Posterior cingulate gyrus (tissue), 11 donors: ENCODE results near the gene XAF1.
"Not testable (repeated sequence)": the region's sequence is repeated elsewhere in the genome, so short reads cannot be mapped to it uniquely, and the experiment has no call there.

Source experiments
- DNase-seq, 10 donors: peaks; one replicate each; pipeline versions ENCODE4 v3.0.0 to v3.0.0-alpha.2; 2020 to 2021; ENCODE audit warnings: mixed read lengths in 3 of 10
- intact Hi-C: fragments of 100-400 bp; cut with DNase I; formaldehyde crosslinking; loops from one replicate; pipeline ENCODE4 v1.15.1; 2023

XAF1 gene, protein sequence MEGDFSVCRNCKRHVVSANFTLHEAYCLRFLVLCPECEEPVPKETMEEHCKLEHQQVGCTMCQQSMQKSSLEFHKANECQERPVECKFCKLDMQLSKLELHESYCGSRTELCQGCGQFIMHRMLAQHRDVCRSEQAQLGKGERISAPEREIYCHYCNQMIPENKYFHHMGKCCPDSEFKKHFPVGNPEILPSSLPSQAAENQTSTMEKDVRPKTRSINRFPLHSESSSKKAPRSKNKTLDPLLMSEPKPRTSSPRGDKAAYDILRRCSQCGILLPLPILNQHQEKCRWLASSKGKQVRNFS

GRCh38 chr17:6755731-6756184 lies at the start of gene XAF1:
XAF1 (plus strand) TSS chr17:6756046; CDS start chr17:6756079, 33 bp downstream.
- intact Hi-C loops: no loop called here
- DNase-seq: peak in 1 of 10 donors; percentile 75

GRCh38 chr17:6706499-6706898 lies 49.3 kb upstream of the XAF1 start:
- DNase-seq: no peak
- intact Hi-C loops: no loop called here

GRCh38 chr17:6706996-6707395 lies 48.9 kb upstream of the XAF1 start:
- intact Hi-C loops: no loop called here
- DNase-seq: no peak

DNA sequence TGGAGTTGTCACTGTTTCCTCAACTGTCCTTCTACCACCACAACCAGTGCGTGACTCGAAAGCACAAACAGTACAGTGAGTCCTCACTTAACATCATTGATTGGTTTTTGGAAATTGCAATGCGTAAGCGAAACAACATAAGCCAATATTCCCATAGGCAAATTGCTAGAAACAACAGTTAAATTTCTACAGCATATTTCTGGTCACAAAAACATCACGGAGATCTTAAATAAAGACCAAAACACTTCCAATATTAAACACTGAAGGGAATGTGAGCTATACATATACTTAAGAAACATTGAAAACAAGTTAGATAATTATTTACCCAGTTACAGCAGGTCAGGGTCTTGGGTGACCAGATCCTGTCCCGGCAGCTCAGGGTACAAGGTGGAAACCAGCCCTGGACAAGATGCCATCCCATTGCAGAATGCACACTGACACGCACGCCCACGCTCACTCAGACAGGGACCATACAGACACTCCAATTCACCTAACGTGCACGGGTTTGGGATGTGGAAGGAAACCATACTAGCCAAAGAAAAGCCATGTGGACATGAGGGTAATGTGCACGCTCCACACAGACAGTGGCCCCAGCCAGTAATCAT lies 47.4 kb upstream of the XAF1 start:
- intact Hi-C loops: no loop called here
- no peak for DNase-seq

DNA sequence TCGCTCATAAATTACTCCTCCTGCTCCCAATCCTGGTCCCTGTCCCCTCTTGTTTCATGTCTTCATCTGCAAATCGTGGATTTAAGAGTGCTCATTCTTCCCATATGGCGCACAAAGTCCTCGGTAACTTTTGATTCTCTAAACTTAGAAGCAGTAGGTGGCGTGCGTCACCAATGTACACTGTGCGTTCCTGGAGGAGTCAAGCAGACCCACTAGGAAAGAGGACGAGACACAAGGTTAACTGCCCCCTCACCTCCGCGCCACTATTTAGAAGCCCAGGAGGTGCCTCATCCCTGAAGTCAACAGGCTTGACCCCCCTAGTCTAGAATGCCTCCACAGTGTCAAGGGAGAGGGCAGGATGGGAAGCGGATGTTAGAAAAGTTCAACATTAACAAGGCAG lies 45.5 kb upstream of the XAF1 start:
- intact Hi-C loops: no loop called here
- peak in 3 of 10 donors; percentile 29 to 68 (median 46) for DNase-seq

- intact Hi-C loops: no loop called here
- DNase-seq: peak in 7 of 10 donors; percentile 22 to 87 (median 46)
Measured at GRCh38 chr17:6711081-6711674, 44.7 kb upstream of the XAF1 start.

- intact Hi-C loops: no loop called here
- DNase-seq: peak in 1 of 10 donors; percentile 17
Measured at GRCh38 chr17:6711681-6712057, 44.2 kb upstream of the XAF1 start.

- peak in 9 of 10 donors; percentile 23 to 92 (median 59) for DNase-seq
Measured at GRCh38 chr17:6712058-6712853, 43.6 kb upstream of the XAF1 start.

DNA sequence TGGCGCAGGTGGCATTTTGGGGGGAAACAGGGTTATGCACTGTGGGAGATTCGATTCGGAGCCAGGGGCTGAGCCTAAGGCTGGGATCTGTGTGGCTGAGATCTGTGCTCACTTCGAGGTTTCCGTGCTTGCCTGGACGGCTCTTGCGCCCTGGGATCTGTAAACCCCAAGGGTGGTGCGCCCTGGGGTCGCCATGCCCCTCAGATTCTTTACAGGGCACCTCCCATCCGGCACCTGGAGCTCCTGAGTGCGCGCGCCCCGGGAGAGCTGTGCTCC lies 43.1 kb upstream of the XAF1 start:
- DNase-seq: peak in 1 of 10 donors; percentile 16
- intact Hi-C loops: no loop called here

More at GRCh38 chr17:6712058-6712853, 43.6 kb upstream of the XAF1 start:
- intact Hi-C loops: no loop called here

DNA sequence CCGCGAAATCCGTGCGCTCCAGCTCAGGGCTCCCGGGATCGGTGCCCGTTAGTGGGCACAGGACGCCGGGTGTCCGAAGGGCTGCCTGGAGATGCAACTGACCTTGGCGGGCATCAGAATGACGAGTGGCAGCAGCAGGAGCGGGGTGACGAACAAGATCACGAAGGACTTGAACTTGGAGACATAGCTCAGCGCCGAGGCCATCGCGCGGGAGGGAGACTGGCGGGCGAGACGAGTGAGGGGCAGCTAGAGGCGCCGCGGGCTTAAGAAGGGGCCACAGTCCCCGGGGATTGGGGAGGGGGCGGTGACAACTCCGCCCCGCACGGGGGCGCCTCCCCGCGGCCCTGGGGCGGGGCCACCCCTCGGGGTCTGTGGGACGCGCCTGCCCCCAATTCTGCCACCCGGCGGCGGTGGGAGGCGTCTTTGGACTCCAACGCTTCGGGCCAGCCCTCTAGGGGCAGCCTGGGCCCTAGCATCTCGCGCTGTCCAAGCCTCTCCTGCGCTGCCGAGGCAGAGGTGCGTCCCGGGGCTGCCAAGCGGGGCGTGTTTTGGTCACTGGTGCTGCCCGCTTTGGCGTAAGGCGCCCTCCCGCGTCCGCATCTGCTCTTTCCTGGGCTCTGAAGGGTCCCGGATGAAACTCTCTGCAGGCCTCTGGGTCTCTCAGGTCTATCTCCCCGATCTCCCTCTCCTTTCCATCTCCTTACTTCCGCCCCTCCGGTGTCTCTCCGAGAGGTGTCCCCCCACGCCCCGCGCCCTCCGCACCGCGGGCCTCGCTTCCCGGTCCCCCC lies 42.5 kb upstream of the XAF1 start, which contains the start of gene SLC13A5:
Gene SLC13A5, minus strand, starts transcription at position 240 of the 788 bp plus-strand sequence. Its CDS starts 36 bp downstream, at position 204.
- intact Hi-C loops: no loop called here
- peak in 3 of 10 donors; percentile 39 to 86 (median 78) for DNase-seq

- intact Hi-C loops: no loop called here
Measured at GRCh38 chr17:6713918-6714271, 42.0 kb upstream of the XAF1 start.

DNA sequence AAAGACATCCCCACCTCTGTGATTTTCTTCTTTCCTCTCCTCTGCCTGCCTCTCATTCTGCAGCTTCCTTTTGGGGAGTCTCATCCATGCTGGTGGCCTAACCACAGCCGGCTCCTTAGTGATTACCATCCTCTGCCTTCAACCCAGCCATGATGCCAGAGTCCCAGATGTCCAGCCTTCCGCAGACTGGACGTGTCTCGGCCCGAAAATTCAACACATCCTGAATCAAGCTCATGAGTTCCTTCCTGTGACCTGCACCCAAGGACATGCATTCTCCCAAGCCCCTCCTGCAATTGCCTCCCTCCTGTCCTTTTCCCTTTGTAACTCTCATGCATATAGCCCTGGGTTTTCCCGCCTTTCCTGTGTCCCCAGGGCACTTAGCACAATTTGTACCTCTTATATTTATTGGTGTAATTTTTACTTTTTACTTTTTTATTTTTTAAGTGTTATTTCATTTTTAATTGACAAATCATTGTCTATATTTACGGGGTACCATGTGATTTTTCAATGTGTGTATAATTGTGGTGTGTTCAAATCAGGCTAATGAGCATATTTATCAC lies 41.5 kb upstream of the XAF1 start:
- no peak for DNase-seq
- intact Hi-C loops: no loop called here

More at GRCh38 chr17:6713918-6714271, 42.0 kb upstream of the XAF1 start:
- peak in 1 of 10 donors; percentile 36 for DNase-seq

GRCh38 chr17:6716736-6717135 lies 39.1 kb upstream of the XAF1 start:
- intact Hi-C loops: no loop called here
- DNase-seq: no peak

GRCh38 chr17:6721744-6722143 lies 34.1 kb upstream of the XAF1 start:
- DNase-seq: no peak
- intact Hi-C loops: no loop called here

DNA sequence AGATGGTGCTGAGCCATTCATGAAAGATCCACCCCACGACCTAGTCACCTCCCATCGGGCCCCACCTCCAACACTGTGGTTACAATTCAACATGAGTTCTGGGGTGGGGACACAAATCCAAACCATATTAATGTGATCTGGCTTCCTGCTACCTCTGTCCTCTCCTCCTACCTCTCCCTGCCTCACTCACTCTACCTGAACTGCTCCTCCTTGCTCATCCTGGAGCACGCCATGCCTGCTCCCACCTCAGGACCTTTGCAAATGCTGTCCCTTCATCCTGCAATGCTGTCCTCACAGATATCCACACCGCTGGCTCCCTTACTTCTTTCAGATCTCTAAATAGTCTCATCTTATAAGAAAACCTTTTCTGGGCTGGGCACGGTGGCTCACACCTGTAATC lies 31.8 kb upstream of the XAF1 start:
- intact Hi-C loops: no loop called here

DNA sequence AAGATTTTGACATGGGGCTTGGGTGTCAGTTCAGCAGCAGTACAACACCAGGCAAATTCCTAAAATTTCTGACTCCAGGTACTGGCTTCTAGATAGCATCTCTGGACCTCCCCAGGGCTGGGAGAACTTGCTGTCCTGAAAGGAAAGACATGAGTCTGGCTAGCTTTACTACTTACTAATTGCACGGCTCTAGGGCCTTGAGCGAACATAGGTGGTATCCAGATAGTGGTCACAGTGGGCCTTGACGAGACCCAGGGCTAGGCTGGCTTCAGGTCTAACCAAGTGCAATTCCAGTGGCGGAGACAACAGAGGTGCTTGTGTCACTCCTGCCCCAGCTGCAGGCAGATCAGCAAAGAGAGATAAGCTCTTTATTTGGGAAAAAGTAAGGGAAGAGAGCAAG lies 26.3 kb upstream of the XAF1 start:
- DNase-seq: no peak
- intact Hi-C loops: no loop called here

More for the DNA sequence above, 31.8 kb upstream of the XAF1 start:
- no peak for DNase-seq

DNA sequence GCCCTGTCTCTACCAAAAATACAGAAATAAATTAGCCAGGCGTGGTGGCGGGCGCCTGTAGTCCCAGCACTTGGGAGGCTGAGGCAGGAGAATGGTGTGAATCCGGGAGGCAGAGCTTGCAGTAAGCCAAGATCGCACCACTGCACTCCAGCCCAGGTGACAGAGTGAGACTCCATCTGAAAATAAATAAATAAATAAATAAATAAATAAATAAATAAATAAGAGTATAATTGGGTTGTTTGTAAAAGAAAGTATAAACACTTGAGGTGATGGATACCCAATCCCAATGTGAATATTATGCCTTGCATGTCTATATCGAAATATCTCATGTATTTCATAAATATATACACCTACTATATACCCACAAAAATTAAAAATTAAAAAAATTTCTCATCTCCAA lies 9.2 kb upstream of the XAF1 start:
- intact Hi-C loops, DNase-seq: not testable (repeated sequence)

DNA sequence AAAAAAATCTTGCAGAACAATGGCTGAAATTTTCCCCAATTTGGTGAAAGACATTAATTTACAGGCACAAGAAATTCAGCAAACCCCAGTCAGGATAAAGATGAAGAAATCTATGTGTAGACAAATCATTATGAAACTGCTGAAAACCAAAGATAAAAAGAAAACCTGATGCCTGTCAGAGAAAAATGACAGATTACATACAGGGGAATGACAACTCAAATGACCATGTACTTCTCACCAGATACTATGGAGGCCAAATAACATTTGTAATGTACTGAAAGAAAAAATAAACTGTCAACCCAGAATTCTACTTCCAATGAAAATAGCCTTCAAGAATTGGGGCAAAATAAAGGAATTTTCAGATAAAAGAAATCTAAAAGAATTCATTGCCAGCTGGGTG lies 7.2 kb upstream of the XAF1 start:
- DNase-seq: no peak
- intact Hi-C loops: no loop called here

DNA sequence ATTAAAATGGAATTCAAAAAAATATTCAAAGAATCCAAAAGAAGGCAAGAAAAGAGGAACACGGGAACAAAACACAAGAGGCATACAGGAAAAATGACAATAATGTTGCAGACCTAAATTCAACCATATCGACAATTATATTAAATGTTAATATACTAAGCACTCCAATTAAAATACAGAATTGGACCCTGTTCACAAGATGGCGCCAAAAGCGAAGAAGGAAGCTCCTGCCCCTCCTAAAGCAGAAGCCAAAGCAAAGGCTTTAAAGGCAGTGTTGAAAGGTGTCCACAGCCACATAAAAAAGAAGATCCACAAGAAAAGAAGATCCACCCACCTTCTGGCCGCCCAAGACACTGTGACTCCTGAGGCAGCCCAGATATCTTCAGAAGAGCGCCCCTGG lies 6.3 kb upstream of the XAF1 start:
- intact Hi-C loops: no loop called here
- DNase-seq: no peak
